Renal cortical epithelial cell (primary cell): Measurements from ENCODE around the gene SECISBP2. TPM values are rescaled to one million over a fixed set of nuclear protein-coding genes. Genes with fewer than 3 reads are reported as not detected.
"Not testable (repeated sequence)": the region's sequence is repeated elsewhere in the genome, so short reads cannot be mapped to it uniquely, and the experiment has no call there.

Experiments used
- DNase-seq: peaks from one replicate; pipeline ENCODE4 v3.0.0-alpha.2; 2011; ENCODE audit warnings: low read depth
- total RNA-seq: library from RNA; depleted of rRNA; stranded (reverse); fragments of >200 nt; gene quantifications from 2 replicates; pipeline ENCODE4 v1.2.3, GENCODE V29; 2014

SECISBP2 gene
- total RNA-seq, 1 donor from 2014 or later: 41.0 TPM

DNA sequence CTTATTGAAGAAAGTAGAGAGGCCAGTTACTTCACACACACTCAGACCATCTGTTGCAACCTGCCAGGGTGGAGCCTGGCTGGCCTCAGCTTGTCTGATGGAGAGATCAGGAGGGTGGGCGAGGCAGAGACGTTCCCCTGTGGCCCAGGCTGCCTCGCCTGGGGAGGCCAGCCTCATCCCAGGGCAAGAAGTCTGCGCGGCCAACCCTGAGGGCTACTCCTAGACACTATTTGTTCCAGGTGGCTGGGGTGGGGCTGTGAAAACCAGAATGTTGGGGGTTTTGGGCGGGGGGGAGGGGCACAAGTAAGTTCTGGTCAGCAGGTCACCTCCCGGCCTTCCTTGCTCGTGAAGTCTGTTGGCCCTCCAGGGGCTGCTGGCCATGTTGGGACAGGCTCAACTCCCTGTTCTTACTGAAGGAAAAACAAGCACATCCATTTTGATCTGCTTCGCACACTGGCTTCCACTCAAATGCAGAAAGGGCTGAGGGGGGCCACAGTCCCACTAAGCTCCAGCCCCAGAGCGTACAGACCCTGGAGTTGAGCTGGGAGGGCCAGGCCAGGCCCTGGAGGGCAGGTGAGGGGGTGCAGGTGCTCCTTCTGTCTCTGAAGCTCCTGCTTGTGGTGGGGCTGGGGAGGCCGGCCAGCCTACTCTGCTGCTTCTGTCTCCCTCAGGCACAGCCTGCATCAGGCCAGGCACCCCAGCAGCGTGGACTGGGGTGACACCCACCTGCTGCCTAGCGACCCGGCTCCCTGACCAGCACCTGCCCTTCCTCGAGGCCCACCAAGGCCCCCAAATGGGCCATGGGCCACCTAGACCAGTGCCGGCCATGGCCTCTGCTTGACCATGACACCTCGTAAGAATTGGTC lies 46.6 kb downstream of the SECISBP2 start:
- no peak for DNase-seq

DNA sequence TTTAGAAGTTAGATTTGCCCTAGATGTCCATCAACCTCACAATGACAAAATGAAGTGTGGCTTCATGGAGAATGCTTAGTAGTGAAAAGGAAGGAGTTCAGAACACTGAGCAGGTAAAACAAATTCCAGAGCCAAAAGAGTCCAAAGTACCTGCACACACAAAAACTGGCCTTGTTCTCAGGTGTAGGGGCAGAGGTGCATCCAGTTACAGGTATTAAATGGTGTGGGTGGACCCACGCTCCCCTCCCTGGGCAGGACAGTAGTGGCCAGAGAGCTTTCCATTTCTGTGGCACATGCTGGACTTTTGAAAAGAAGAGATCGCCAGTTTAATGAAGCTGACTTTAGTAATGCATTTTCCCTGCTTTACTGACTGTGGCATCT lies 47.2 kb downstream of the SECISBP2 start:
- DNase-seq: no peak

DNA sequence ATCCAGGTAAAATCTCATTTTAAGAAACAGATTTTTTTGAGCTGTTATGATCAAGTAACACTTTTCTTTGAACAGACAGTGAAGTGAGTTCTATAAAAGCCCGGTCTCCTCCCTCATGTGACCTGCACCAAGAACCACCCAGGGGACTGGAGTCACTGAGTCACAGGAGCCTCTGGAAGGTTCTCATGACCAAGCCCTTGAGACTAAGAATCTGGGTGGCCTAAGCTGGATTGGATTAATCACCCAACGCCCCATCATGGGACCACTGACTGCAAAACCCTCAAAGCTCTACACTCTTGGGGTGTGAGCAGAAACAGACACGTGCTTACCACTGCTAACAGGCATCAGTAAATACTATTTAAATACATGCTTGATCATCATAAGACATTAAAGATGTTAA lies 48.4 kb downstream of the SECISBP2 start:
- DNase-seq: no peak

DNA sequence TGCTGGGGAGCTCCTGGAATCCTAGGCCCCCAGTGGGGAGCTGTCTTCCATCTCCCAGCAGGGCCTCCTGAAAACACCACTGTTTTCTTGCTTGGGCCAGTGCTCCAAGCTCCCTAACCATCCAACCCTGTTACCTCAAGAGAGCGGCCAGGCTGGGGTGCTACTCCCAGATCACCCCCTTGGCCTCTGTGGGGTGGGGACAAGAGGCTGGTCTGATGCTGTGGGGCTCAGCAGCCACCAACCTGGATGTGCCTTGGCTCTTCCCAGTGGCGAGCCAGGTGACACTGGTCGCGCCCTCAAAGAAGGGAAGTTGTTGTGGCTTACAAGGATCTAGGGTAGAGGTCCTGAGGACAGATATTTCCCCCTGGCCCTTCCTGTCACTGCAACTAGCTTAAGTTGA lies 49.0 kb downstream of the SECISBP2 start:
- DNase-seq: no peak

DNA sequence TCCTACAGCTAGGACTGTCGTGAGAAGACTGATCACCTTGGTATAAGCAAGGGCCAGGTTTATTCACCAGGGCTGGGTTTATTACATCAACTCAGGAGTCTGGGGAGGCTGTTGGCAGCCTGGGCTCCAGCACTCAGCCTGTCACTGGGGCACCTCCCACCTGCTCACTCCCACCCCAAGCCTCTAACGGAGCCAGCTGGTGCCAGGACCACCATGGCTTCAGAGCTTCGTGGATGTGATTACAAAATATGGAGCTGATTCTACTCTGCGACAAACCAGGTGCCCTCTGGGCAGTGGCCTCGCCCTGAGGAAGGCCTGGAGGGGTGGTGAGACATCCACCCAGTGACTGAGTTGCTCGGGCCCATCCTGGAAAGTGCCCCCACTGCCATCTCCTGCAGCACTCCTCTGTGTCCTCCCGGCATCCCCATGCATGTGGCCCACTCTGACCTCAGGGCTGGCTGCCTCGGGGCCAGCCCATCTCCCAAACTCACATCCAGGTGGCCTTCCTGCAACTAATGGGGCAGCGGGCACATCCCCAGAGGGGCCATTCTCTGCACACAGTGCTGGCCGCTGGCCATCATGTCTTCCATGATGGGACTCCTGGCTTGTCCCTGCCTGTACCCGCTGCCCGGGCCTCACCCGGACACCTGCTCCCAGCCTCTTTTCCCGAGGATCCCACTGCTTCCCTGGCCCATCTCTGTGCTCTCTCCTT lies 49.6 kb downstream of the SECISBP2 start:
- DNase-seq: no peak

DNA sequence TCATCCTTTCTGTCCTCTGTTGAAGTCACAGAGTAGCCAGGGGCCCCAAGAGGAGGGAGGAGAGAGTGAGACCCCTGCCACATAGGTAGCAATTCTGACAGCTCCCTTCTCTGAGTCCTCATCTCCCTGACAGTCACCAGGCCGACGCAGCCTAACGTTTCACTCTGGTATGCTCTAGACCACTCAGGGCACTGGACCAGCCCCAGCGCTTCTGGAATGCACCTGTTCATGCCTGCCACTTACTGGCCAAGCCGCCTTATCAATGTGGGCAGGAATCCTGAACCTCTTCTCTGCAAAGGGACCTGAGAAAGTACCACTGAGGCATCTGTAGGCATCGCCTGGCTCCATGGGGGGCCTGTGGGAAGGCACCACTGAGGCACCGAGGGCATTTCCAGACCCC lies 50.2 kb downstream of the SECISBP2 start:
- no peak for DNase-seq

DNA sequence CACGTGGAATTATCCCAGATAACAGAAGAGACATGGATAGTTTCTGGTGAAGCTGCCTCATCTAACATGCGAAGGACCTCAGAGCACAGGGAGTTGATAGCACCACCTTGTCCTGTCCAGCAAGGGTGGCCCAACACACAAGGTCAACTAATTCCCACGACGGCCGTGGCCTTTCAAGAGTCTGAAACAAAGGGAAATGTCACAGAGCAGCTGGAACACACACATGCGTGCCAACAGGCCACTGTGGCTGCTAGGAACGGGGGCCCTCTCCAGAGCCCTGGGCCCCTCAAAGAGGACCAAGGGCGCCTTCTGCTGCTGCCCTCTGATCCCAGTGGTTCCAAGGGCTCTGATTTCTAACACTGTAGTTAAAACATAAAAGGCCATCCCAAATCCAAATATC lies 50.7 kb downstream of the SECISBP2 start:
- no peak for DNase-seq

DNA sequence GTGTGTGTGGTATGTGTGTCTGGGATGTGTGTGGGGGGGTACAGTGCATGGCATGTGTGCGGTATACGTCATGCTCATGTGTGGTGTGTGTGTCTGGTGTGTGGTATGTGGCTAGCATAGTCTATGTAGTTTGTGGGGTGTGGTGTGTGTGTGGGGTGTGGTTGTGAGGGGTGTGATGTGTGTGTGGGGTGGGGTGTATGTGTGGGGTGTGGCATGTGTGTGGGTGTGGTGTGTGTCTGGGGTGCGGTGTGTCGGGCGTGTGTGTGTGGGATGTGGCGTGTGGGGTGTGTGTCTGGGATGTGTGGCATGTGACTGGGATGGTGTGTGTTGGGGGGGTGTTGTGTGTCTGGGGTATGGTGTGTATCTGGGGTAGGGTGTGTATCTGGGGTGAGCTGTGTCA lies 52.3 kb downstream of the SECISBP2 start:
- DNase-seq: no peak

DNA sequence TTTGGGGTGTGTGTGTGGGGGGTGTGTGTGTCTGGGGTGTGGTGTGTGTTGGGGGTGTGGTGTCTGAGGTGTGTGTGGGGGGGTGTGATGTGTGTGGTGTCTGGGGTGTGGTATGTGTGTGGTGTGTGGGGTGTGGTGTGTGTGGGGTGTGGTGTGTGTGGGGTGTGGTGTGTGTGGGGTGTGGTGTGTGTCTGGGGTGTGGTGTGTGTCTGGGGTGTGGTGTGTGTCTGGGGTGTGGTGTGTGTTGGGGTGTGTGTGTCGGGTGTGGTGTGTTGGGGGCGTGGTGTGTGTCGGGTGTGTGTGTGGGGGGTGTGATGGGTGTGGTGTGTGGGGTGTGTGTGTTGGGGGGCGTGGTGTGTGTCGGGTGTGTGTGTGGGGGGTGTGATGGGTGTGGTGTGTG lies 53.5 kb downstream of the SECISBP2 start:
- not testable (repeated sequence) for DNase-seq

DNA sequence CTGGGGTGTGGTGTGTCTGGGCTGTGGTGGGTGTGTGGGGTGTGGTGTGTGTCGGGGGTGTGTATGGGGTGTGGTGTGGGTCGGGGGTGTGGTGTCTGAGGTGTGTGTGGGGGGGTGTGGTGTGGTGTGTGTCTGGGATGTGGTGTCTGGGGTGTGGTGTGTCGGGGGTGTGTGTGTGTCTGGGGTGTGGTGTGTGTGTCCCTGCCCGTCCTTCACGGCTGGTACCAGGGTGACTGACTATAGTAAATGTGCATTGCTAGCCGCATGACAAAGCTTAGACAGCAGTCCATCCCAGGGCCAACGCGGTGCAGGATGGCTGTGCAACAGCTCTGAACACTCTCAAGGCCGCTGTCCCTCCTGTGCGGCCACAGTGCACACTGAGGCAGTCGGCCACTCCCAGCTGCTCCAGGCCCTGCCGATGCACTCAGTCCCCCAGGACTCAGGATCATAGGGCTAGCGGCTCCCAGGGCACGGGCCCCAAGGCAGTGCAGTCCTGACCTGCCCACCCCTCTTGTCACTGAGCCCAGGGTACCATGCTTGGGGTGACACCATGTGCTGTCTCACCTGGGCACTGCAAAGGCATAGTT lies 54.0 kb downstream of the SECISBP2 start:
- no peak for DNase-seq

DNA sequence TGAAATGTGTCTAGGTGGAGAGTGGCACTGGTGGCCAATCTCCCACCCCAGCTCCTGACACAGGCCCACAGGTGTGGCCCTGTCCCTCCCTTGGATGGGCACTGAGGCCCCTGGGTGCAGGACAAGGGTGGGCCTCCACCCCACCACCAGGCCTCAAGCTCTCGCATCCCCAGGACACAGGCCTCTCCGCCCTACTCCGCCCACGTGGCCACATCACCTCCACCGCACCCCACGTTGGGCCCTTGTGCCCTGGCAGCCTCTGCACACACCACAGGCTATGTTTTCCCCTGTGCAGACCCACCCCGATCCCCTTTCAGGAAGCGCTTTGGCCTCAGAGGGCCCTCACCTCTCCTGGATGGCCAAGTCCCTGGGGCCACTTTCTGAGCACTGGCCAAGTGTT lies 54.7 kb downstream of the SECISBP2 start:
- DNase-seq: no peak

DNA sequence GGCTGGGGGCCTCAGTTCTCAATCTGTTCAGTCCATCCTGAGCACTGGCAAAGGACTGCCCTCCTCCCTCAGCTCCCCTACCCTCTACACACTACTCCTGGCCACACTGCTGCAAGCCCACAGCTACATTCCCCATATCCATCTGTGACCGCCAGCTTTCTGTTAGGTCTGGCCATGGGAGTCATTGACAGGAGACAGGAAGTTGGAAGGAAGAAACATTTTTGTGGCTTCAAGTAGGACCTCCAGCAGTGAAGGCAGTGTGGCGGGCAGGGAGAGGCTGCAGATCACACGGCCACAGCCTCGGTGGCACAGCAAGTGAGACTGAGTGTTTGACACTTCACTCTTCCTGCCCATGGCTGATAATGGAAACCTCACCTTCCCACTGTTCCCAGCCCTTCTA lies 55.9 kb downstream of the SECISBP2 start:
- peak; percentile 42 for DNase-seq

DNA sequence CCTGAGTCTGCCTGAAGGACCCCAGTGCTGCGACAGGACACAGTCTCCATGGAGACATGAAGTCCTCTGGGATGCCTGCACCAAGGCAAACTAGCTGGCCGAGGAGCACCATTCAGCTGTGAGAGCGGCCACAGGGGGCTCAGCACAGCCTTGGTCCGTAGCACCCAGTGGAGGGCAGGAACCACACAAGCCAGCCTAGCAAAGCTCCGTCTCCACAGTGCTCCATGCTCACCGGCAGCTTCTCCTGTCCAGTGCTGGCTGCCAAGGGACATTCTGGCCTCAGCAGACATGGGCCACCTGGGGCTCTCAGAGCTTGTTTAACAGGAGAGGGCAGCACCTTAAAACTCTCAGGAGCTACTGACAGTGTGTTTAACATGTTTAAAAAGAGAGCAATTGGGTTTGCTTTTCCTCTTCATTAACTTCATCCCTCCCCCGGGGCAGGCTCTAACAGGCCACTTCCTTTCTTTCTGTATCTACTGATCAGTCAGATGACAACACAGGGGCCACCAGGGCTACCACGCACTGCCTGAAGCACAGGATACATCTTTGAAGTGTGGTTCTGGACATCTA lies 57.0 kb downstream of the SECISBP2 start:
- DNase-seq: peak; percentile 45

DNA sequence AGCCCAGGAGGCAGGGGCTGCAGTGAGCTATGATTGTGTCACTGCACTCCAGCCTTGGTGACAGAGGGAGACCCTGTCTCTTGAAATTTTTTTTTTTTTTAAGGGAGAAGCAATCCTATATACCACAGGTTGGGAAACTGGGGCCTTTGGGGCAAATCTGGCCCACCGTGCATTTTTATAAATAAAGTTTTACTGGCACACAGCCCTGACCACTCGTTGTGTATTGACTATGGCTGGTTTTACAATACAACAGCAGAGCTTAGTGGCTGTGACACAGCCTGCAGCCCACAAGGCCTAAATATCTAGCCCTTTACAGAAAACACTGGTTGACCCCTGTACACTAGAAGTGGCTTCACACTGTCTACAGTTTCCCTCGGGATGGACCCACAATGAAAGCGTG lies 58.0 kb downstream of the SECISBP2 start:
- DNase-seq: no peak

DNA sequence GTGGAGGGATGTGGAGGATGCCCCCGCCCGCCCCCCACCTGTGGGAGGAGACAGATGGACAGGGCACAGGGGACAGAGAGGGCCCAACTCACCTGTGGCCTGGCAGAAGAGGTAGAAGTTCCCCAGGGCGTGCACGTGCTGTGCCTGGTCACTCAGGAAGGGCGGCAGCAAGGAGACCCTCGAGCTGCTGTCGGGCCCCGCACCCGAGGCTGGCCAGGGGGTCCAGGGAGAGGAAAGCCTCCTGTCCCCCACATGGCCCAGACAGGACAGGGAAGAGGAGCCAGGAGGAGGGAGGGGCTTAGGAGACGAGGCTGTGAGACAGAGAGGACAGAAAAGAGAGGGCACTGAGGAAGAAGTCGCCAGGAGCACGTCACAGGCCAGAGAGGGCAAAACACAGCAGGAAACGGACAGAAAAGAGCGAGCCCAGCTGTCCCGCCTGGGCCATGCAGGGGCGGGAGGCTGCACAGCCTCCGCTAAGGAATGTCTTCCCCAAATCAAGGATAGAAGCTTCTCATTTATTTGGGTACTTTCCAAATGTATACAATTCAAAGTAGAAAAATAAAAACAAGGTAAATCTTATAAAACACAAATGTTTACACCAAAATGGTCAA lies 58.5 kb downstream of the SECISBP2 start:
- DNase-seq: no peak

DNA sequence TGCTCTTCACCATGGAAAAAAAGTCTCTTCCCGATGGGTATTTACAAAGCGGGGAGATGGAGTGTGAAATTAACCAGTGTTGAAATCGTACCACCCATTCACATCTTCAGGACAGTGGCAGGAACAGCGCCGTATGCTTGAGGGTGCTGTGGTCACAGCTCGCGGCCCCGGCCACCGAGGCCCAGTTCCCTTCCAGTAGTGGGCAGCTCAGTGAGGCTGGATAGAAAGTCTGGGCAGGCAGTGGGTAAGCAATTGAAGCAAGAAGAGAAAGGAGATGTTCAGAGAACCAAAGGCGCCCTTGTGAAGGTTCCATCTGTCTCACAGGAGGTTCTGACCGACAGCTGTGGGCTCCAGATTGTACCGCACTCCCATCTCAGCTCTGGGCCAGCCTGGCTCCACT lies 59.1 kb downstream of the SECISBP2 start:
- DNase-seq: no peak

DNA sequence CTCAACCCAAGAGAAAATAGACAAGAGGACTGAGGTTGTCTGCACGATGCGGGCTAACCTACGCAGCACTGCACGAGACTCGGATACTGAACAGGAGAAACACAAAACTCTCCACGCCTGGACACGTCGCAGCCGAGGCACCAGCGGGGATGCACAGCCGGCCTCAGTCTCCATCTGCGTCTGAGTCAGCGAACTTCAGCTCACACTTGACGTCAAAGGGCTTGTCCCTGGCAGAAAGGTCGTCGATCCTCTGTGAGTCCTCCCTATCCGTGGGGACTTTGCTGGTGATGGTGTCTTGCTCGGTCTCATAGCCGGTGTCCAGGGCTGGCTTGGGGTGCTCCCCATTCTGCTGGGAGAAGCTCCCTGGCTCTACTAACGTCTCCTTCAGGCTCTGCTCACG lies 60.2 kb downstream of the SECISBP2 start:
- DNase-seq: no peak

DNA sequence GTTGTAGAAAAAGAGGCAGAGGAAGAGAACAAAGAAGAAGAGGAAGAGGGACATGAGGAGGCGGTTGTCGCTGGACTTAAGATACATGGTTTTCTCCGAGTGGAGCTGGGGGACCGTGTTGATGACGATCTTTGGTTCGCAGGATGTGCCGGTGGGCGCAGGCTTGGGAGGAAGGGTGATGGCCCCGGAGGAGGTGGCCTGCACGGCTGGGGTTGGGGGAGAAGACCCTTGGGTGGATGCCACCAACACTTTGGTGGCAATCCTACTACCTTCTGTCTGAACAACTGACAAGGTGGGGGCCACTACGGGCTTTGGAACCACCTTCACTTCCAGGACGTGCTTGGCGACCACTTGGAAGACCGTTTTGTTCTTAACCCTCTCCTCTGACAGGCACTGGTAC lies 60.7 kb downstream of the SECISBP2 start:
- no peak for DNase-seq

DNA sequence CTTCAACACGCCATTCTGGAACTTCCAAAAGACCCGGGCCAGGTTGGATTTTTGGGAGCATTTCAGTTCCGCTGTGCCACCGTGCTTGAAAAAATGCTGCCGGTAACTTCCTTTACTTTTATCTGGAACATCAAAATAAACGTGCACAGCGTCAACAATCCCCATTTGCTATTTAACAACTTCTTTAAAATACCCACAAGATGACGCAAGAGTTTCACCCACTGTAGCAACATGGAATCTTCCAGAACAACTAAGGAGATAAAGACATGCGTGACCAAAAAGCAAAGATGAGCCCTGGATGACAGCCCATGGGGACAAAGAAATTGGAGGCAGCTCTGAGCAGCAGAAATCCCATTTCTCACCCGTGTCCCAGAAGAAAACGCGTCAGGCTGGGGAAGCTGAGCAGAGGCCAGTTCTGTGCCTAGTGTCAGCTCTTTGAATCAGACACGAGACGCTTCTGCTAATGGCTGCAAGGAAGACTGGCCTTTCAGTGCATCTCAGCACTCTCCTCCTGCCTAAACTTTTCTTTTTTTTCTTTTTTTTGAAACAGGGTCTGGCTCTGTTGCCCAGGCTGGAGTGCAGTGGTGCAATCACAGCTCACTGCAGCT lies 61.3 kb downstream of the SECISBP2 start:
- DNase-seq: no peak

DNA sequence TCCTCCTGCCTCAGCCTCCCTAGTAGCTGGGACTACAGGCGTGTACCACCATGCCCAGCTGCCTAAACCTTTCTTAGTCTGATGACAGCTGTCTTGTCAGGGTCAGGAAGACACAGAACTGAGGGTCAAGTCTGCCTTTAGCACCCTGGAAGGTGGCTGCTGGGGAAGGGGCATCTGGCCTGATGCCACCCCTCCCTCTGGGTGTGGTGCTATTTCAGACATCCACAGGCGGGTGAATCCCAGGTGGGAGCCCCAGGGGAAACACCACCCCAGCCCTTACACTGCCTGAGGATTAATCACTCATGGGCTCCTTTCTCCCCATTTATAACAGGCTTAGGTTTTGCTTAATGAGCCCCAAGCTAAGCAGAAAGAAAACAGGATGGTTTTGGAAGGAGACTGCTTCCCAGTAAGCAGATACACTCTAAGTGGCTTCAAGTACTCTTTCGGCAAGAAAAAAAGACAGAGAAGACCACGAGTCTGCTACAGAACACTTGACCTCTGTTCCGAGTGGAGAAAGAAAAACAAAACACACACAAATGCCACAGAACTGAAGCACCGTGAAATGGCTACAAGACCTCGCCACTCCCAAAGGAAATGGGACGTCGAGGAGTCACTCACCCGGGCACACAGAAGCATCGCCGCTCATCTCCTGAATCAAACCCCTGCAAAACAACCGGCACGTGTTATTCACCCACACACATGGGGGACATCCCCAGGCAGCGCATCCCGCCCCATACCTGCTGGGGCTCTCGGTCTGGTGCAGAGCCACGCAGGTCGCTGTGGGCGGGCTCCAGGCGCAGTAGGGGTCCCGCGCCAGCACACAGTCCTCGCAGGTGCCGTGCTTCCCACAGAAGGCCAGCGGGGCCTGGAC lies 62.4 kb downstream of the SECISBP2 start:
- DNase-seq: peak; percentile 75

DNA sequence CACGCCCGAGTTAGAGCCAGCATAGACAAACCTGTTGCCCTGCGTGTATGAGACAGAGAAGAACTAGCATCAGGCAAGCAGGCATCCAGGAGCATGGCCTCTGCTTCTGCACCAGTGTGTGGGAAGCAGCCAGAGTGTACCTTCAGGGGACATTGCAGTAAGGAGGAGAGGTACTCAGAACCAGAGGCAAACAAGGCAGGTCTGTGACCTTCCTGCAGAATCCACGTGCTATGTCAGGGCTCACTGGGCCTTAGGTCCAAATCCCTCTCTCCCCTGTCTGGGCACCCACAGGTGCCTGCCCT lies 63.0 kb downstream of the SECISBP2 start:
- no peak for DNase-seq
